T-helper 2 cell (primary cell): ENCODE data around the gene TCFL5.
"Not testable (repeated sequence)": the region's sequence is repeated elsewhere in the genome, so short reads cannot be mapped to it uniquely, and the experiment has no call there.

Experiments used
- DNase-seq, 5 experiments: peaks; one replicate each; pipeline versions ENCODE4 v3.0.0 to v3.0.0-alpha.2; 2012 to 2022

Gene TCFL5

DNA sequence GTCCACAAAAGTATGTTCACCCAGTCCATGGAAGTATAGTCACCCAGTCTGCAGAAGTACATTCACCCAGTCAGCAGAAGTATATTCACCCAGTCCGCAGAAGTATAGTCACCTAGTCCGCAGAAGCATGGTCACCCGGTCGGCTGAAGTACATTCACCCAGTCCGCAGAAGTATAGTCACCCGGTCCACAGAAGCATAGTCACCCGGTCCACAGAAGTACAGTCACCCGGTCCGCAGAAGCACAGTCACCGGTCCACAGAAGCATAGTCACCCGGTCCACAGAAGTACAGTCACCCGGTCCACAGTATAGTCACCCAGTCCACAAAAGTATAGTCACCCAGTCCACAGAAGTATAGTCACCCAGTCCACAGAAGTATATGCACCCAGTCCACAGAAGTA lies 8.8 kb downstream of the TCFL5 start:
- no peak for DNase-seq

DNA sequence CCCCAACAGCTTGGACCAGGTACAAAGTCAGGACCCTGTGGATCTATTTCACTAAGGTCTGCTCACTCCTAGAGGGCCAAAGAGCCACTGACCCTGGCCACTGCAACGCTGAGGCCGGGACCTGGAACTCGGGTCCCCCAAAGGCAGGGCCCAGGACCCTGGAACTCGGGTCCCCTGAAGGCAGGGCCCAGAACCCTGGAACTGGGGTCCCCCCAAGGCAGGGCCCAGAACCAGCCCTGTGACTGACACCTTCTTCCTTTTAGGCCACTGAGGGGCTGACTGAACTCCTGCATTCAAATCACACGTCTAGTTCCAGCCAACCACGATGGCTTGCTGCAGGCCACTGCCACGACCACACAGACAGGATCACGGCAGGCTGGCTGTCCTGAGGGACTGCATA lies 9.4 kb downstream of the TCFL5 start:
- no peak for DNase-seq

DNA sequence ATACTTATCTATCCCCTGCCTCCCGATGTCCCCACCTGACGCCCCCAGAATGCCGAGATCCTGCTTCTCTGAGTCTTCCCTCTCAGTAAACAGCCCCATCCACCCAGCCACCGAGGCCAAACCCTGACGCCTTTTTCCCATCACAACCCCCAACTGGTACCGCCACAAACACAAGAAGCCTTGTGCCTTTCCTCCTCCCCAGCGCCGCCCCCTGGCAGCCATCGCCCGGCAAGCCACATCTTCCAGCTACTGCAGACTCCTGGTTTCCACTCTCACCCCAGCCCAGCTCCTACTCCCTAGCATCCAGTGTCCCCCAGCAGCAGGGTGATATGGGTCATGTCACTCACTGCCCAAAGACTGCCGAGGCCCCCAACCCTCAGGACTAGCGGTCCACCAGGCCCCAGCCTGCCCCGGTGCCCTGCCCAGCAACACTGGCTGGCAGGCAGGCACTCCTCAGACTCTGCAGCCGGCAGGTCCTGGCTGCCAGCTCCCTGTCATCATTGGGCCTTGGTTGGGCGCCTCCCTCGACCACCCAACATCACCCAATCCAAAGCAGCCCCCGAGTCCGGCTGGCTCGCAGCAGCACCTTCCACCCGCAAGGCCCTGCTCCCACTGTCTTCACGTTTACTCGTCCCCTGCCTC lies 11.2 kb downstream of the TCFL5 start:
- DNase-seq: no peak

GRCh38 chr20:62849431-62849830 lies 12.2 kb downstream of the TCFL5 start:
- no peak for DNase-seq

DNA sequence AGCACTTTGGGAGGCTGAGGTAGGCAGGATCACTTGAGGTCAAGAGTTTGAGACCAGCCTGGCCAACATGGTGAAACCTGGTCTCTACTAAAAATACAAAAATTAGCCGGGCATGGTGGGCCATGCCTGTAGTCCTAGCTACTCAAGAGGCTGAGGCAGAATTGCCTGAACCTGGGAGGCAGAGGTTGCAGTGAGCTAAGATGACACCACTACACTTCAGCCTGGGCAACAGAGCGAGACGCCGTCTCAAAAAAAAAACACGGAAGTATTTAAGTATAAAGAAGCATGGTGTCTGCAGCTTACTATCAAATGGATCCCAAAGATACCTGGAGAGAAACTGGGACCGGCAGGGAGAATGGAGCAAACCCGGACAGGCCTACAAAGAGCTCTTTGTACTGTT lies 12.7 kb downstream of the TCFL5 start:
- DNase-seq: not testable (repeated sequence)

- no peak for DNase-seq
Observed at GRCh38 chr20:62846166-62846890, 15.3 kb downstream of the TCFL5 start.

DNA sequence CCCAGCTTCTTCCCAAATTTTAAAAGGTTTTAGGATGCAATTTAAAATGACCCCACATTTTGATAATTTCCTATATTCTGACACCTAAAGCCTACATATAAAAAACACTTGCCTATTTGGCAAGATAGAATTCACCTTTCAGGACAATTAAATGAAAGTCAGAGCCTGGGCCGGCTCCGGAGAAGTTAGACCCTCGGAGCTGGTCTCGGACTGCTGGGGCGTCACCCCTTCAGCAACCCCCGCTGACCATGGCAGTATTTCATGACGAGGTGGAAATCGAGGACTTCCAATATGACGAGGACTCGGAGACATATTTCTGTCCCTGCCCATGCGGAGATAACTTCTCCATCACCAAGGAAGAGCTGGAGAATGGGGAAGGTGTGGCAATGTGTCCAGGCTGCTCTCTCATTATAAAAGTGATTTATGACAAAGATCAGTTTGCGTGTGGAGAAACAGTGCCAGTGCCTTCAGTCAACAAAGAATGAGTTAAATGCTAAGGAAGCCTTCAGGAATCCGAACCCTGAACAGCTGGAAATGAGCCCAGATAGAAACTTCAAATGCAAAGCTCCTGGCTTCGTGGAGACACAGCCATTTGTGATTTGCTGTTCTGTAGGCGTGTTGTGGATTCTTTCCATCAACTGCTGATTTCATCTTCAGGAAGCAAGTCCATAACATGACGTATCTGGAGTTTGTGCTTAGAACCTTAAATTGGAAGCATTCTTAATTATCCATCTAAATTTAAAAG lies 16.0 kb downstream of the TCFL5 start:
- DNase-seq: no peak

- DNase-seq: no peak
Observed at GRCh38 chr20:62844182-62844581, 17.4 kb downstream of the TCFL5 start.

- no peak for DNase-seq
Observed at GRCh38 chr20:62843656-62844055, 18.0 kb downstream of the TCFL5 start.

- DNase-seq: no peak
Observed at GRCh38 chr20:62841705-62842212, 19.9 kb downstream of the TCFL5 start.

DNA sequence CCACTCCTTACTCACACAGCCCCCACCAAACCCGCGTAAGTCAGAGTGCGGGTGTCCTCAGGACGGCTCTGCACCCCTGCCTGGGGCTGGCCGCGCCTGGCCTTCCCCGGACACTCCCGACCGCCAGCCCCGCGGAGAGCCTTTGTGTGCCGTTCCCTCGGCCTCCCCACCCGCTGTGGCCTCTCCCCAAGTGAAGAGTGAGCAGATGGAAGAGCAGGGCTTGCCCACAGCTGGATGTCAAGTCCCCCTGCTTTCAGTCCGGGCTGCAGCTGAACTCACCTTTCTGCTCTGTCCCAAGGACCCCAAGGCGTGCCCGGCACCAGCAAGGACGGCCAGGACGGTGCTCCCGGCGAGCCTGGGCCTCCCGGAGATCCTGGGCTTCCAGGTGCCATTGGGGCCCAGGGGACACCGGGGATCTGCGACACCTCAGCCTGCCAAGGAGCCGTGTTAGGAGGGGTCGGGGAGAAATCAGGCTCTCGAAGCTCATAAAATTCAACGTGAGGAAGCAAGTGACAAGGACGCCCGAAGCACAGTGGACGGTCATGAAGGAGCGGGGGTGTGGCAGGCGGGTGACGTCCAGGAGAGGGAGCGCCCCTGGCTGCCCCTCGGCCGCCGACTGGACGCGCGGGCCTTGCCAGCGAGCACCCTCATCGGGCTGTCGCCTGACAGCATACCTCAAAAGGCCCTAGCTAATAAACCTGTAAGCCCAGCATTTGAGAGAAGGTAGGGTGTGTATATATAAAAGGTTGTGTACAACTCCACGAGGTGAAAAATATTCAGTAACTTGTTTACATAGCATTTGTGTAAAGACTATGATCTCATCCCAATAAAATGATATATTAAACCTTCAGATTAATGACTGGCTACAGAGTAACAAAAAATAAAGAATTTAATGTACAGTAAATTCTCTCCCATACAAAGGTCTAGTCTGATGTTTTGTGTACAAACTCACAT lies 21.1 kb downstream of the TCFL5 start:
- no peak for DNase-seq

- no peak for DNase-seq
Observed at GRCh38 chr20:62839816-62840215, 21.8 kb downstream of the TCFL5 start.

GRCh38 chr20:62839261-62839660 lies 22.4 kb downstream of the TCFL5 start:
- no peak for DNase-seq

GRCh38 chr20:62838128-62838891 lies 23.3 kb downstream of the TCFL5 start:
- DNase-seq: no peak

DNA sequence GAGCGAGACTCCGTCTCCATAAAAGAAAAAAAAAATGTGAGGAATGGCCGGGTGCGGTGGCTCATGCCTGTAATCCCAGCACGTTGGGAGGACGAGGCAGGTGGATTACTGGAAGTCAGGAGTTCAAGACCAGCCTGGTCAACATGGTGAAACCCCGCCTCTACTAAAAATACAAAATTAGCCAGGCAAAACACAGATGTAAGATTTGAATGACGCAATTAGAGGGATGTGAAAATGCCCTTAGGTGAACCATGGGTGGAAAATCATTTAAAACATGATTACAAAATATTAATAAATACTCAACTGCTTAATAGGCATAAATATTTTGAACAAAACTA lies 23.9 kb downstream of the TCFL5 start:
- no peak for DNase-seq

GRCh38 chr20:62836967-62837490 lies 24.6 kb downstream of the TCFL5 start:
- DNase-seq: no peak

GRCh38 chr20:62835931-62836861 lies 25.4 kb downstream of the TCFL5 start:
- DNase-seq: no peak

DNA sequence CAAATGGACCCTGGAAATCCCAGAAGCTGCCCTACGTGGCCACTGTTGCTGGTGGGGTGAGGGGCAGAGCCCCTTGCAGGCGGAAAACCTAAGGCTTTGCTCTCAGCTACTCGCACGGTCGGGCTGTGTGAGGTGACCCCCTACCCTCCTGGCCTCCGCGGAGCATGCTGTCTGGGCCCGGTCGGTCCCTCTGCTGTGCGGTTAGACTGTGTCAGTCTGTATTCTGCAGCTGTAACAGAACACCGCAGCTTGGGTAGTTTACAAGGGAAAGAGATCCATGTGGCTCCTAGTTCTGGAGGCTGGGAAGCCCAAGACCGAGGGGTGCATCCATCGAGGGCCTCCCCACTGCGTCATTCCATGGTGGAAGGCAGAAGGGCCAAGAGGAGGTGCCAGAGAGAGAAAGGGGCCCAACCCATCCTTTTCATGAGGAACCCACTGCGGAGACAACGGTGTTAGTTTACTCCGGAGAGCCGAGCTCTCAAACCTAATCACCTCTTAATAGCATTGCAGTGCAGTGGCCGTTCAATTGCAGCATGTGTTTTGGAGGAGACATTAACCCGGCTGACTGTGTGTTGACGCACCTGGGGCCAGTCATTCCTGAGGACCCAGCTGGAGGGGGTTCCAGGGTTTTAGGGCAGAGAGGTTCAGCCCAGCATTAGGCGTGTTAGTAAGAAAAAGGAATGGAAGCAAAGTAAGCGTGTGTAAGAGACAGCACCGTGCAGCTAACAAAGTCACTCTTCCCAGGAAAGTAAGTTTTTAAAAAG lies 26.5 kb downstream of the TCFL5 start:
- no peak for DNase-seq

DNA sequence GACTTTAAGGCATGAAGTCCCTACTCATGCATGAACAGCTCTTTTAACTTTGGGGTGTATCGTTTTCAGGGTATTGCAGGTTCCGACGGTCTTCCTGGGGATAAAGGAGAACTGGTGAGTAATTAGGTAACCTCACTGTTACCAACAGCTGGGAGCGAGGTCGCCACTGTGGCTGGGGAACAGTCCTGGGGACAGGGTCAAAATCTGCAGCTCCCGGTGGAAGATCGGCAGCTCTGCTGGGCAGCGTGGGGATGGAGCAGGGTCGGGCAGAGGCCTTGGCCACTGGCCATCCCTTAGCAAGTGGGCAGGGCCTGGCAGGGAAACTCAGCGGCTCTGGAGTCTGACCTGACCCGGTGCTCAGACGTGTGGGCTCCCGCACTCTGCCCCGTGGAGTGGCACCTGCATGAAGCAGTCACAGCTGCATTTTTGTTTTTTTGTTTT lies 28.7 kb downstream of the TCFL5 start:
- no peak for DNase-seq
